IPS-18a (cell line): ENCODE results near the gene FITM1.
A peak's percentile ranks its signal among the peaks of the same experiment; 100 is the strongest.

ENCODE experiments used
- H3K27ac ChIP-seq: one replicate; pipeline ENCODE4 v1.5.1; 2013; ENCODE audit warnings: low read length
- H3K27me3 ChIP-seq: one replicate; pipeline ENCODE4 v1.6.1; 2013; ENCODE audit warnings: mild to moderate bottlenecking, low read length; ENCODE audit not compliant: control insufficient read depth, insufficient read depth
- H3K36me3 ChIP-seq: one replicate; pipeline ENCODE4 v1.6.1; 2013; ENCODE audit warnings: low read depth, low read length; ENCODE audit not compliant: control insufficient read depth
- H3K4me1 ChIP-seq: one replicate; pipeline ENCODE4 v1.6.1; 2013; ENCODE audit warnings: low read depth, low read length; ENCODE audit not compliant: control insufficient read depth
- H3K4me3 ChIP-seq: one replicate; pipeline ENCODE4 v1.5.1; 2013; ENCODE audit warnings: low read length
- H3K9ac ChIP-seq: one replicate; pipeline ENCODE4 v1.6.1; 2013; ENCODE audit warnings: mild to moderate bottlenecking, low read length, moderate library complexity
- H3K9me3 ChIP-seq: one replicate; pipeline ENCODE4 v1.6.1; 2013; ENCODE audit warnings: low read depth, low read length; ENCODE audit not compliant: control insufficient read depth

The FITM1 gene

DNA sequence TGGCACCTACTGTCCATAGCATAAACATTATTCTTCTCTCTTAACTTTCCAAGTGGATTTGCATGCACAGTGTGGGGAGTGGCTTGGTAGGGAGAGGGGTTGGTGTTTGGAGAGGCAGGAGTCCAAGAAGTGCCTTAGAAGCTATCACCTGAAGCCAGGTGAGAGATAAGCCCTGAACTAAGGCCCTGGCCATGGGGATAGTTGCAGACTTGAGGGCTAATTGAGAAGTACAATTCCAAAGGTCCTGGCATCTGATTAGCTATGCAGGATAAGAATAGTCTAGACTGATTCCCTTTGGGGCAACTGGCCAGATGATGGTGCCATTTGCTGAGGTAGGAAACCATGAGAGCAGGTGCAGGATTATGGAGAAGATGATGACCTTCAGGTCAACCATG lies 38.4 kb upstream of the FITM1 start:
- Histone ChIP-seq H3K36me3 (no peaks in the 10 kb centered on the region), H3K4me3 (no peak overlapping the region), H3K27me3 (no peaks in the 10 kb centered on the region), H3K9ac (no peak overlapping the region), H3K27ac (no peak overlapping the region), H3K9me3 (no peaks in the 10 kb centered on the region), H3K4me1 (peaks cover 11% of the 10 kb centered on the region)

DNA sequence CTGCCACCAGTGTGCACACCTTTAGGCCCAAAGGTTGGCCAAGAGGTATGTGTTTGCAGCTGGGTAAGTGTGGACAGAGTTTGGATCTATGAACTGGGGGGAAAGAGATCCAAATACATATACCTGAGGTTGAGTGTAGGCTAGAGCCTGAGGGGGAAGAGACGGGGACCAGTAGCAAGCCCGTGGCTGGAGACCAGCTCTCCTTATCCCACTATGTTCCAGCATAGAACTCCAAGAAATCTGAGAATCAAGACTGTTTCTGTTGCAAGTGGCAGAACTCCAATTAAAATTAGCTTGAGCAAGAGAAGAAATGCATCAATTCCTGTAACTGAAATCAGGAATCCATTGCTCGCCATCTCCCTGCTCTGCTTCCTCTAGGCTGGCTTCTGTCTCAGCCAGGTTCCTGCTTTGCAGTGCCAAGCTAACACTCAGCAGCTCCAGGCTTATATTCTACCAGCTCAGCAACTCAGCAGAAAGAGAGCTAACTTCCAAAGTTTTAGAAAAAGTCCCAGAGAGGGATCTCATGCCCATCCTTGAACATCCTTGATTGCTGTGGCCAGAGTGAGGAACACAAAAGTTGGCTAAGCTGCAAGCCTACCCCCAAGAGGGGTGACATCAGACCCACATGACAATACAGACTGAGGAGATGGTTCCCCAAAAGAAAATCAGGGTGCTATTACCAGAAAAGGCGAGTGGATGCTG lies 37.8 kb upstream of the FITM1 start:
- H3K4me1 ChIP-seq = peaks cover 11% of the 10 kb centered on the region

DNA sequence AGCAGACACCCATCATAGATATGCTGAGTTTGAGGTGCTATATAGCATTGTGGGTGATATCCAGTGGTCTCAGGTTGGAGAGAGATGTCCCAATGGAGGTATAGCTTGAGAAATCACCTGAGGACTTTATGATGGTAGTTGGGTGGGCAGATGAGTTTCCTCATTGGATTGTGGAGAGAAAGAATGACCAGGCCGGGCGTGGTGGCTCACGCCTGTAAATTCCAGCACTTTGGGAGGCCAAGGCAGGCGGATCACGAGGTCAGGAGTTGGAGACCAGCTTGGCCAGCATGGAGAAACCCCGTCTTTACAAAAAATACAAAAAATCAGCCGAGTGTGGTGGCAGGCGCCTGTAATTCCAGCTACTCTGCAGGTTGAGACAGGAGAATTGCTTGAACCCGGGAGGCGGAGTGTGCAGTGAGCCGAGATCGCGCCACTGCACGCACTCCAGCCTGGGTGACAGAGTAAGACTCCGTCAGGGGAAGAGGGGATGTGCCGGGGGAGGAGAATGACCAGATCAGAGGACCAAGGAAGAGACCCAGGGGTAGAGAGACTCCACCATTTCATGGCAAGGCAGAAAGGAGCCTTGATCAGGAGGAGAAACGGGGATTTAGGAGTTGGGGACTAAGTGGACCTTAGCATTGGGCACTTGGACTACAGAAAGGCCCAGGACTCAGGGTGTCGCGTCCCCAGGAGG lies 37.1 kb upstream of the FITM1 start:
- peak overlapping the region; percentile 8 for H3K27ac ChIP-seq
- peaks cover 11% of the 10 kb centered on the region for H3K4me1 ChIP-seq
- H3K27me3 ChIP-seq = no peaks in the 10 kb centered on the region
- peak overlapping the region; percentile 16 for H3K4me3 ChIP-seq
- H3K36me3 ChIP-seq = peaks cover 6% of the 10 kb centered on the region
- H3K9ac ChIP-seq = peak overlapping the region; percentile 47
- H3K9me3 ChIP-seq = no peaks in the 10 kb centered on the region

More for the DNA sequence above, 37.8 kb upstream of the FITM1 start:
- Histone ChIP-seq H3K36me3 (no peaks in the 10 kb centered on the region), H3K9ac (no peak overlapping the region), H3K27me3 (no peaks in the 10 kb centered on the region), H3K27ac (no peak overlapping the region), H3K4me3 (no peak overlapping the region), H3K9me3 (no peaks in the 10 kb centered on the region)

DNA sequence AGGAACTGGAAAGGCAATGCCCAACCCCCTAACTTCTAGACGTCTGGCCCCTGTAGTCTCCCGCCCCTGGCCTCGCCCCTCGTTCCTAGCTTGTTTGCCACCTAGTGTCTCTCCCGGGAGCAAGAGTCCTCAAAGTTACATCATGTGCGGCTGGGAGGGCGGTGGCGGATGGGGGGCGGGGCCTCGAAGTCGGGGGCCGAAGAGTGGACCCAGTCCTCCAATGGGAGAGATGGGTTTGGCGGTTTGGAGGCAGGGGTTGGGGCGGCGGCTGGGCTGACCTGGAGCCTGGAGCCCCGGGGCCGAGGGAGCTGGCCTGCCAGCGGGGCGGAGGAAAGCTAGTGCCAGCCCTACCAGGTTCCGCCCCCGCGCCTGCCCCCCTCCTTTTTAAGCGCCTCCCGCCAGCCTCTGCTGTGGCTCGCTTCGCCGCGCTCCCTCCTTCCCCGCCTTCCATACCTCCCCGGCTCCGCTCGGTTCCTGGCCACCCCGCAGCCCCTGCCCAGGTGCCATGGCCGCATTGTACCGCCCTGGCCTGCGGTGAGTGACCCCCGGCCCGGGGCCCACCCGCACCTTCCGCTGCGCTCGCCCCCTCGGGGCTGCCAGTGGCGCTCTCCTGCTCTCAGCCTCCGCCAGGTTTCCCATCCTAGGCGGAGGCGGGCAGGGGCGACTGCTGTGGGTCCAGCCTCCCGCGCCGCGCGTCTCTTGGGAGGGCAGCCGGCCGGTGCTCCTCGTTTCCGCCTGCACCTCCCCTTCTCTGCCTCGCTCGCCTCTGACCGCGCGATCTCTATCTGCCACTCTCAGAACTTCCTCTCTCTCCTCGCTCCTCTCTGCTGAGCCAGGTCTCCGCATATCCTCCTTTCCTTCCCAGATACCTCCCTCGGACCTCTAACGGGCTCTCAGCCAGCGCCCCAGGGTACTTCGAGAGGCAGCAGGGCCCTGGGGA lies 36.3 kb upstream of the FITM1 start, which contains the start of gene PCK2:
Gene PCK2, plus strand, starts transcription at position 411 of the 940 bp plus-strand sequence. Its CDS starts 95 bp downstream, at position 506.
- Histone ChIP-seq H3K36me3 (peaks cover 13% of the 10 kb centered on the region), H3K9me3 (no peaks in the 10 kb centered on the region), H3K27me3 (no peaks in the 10 kb centered on the region), H3K4me3 (peak within 1 kb of the TSS; percentile 88), H3K27ac (peak within 1 kb of the TSS; percentile 31), H3K9ac (peak within 1 kb of the TSS; percentile 95), H3K4me1 (peaks cover 11% of the 10 kb centered on the region)

DNA sequence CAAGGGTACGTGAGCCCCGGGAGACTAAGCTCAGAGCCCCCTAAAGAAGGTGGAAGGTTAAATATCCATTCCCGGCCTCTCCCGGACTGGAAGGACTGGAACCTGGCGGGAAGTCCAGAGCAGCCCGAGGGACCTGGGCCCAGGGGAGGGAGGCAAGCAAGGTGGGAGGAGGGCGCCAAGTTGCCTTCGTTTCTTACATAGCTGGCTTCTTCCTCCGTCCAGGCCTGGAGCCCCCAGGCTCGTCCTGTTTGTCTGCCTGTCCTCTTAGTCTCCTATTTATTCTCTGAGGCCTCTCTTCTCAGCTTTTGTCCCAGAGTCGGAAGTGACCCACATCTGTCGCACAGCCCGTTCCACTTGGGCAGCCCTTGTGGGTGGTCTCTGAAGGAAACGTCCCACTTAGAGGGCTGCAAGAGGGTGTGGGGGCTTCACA lies 35.6 kb upstream of the FITM1 start:
- H3K27me3 ChIP-seq = no peaks in the 10 kb centered on the region
- H3K4me1 ChIP-seq = peaks cover 11% of the 10 kb centered on the region

DNA sequence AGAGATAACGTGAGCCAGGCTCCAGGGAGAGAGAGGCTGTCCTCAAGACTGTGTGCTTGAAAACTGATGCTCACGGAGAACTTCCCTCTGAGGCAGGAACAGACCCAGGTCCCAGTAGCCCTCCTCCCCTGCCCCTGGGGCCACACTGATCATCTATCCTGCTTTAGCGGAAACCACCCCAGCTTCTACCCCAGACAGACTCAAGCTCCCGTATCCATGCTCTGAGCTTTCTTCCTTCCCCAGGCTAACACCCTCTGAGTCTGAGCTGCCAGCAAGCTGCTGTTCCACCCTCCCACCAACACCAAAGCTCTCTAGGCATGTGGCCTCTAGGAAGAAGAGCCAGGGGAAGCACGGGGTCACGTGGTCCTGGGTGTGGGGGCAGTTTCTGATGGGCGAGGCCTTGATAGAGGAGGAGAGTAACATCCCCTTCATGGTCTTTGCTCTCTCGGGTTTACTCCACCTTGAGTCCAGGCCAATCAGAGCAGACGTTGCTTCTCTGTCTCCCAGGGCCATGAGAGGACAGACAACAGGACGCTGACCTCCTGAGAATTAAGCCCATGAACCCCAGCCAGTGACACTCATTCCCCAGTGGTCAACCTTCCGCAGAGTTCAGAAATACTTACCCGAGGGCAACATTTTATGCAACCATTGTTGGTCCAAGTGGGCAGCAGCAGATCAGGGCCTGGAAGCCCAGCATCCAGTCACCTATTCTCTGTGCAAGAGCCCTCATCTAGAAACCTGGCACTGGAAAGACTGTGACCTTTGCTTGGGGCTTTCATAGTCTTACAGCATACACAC lies 35.0 kb upstream of the FITM1 start:
- no peaks in the 10 kb centered on the region for H3K27me3 ChIP-seq
- H3K9me3 ChIP-seq = no peaks in the 10 kb centered on the region
- H3K27ac ChIP-seq = peak overlapping the region; percentile 31
- peaks cover 26% of the 10 kb centered on the region for H3K36me3 ChIP-seq
- peaks cover 11% of the 10 kb centered on the region for H3K4me1 ChIP-seq
- H3K4me3 ChIP-seq = peak overlapping the region; percentile 88
- H3K9ac ChIP-seq = peak overlapping the region; percentile 95

More for the DNA sequence above, 35.6 kb upstream of the FITM1 start:
- Histone ChIP-seq H3K27ac (peak overlapping the region; percentile 31), H3K9ac (peak overlapping the region; percentile 95), H3K4me3 (peak overlapping the region; percentile 88), H3K36me3 (peaks cover 19% of the 10 kb centered on the region), H3K9me3 (no peaks in the 10 kb centered on the region)

DNA sequence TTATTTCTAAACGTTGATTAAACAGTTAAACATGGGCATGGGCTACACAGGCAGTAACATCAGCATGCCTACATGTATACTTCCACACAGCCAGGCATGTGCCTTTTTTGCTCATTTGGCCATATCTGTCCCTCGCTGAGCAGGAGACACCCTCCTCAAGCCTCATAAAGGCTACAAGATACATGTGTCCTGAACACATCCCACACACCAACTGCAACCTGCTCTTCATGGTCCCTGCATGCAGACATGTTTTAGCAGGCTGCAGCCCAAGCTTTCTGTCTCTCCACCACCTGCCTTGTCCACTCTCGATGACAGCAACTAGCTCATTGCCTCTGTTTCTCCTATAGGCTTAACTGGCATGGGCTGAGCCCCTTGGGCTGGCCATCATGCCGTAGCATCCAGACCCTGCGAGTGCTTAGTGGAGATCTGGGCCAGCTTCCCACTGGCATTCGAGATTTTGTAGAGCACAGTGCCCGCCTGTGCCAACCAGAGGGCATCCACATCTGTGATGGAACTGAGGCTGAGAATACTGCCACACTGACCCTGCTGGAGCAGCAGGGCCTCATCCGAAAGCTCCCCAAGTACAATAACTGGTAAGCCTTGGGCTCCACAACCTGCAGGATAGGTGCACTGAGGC lies 33.8 kb upstream of the FITM1 start:
- H3K4me1 ChIP-seq = peaks cover 11% of the 10 kb centered on the region
- H3K27me3 ChIP-seq = no peaks in the 10 kb centered on the region
- no peaks in the 10 kb centered on the region for H3K9me3 ChIP-seq
- no peak overlapping the region for H3K9ac ChIP-seq
- H3K4me3 ChIP-seq = no peak overlapping the region
- peaks cover 35% of the 10 kb centered on the region for H3K36me3 ChIP-seq
- H3K27ac ChIP-seq = no peak overlapping the region

DNA sequence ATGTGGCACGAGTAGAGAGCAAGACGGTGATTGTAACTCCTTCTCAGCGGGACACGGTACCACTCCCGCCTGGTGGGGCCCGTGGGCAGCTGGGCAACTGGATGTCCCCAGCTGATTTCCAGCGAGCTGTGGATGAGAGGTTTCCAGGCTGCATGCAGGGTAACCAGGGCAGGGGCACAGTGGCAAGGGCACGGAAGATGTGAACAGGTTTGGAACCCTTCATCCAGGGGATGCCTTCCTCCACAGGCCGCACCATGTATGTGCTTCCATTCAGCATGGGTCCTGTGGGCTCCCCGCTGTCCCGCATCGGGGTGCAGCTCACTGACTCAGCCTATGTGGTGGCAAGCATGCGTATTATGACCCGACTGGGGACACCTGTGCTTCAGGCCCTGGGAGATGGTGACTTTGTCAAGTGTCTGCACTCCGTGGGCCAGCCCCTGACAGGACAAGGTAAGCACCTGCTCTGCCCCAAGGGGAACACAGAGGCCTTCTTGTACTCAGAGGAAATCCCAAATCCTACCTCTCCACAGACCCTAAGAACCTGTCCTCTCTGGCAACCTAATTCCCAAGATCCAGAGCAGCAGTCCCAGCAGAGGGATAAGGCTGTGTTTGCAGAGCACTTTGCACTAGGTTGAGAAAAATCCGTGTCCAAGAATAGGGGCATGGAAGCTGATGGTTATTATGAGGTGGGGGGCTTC lies 32.1 kb upstream of the FITM1 start:
- Histone ChIP-seq H3K9me3 (no peaks in the 10 kb centered on the region), H3K4me3 (no peak overlapping the region), H3K36me3 (peaks cover 44% of the 10 kb centered on the region), H3K9ac (no peak overlapping the region), H3K27ac (no peak overlapping the region), H3K27me3 (no peaks in the 10 kb centered on the region), H3K4me1 (peaks cover 7% of the 10 kb centered on the region)

DNA sequence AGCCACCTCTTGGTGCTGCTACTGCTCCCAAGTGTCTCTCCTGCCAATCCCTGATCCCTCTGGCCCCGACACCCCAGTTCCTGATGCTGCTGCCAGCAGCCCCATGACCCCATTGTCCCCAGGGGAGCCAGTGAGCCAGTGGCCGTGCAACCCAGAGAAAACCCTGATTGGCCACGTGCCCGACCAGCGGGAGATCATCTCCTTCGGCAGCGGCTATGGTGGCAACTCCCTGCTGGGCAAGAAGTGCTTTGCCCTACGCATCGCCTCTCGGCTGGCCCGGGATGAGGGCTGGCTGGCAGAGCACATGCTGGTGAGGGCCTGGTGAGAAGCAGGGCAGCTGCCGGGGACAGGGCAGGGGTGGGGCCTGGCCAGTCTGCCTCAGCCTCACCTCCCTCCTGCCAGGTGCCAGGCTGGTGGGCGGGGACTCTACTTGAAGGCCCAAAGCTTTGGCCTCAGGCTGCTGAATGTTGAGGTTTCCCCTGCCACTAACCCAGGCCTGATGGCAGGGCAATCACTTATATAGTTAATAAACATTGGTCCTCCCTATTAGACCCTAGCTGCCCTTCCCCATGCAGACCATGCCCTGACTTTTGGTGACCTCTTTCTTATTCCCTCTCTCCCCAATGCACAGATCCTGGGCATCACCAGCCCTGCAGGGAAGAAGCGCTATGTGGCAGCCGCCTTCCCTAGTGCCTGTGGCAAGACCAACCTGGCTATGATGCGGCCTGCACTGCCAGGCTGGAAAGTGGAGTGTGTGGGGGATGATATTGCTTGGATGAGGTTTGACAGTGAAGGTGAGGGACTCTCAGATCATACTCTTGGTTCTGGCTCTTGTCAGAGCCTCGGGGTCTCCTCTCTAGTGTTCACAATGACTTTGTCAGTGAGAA lies 31.3 kb upstream of the FITM1 start:
- Histone ChIP-seq H3K9me3 (peaks cover 3% of the 10 kb centered on the region), H3K27me3 (no peaks in the 10 kb centered on the region), H3K9ac (no peak overlapping the region), H3K4me3 (no peak overlapping the region), H3K4me1 (peaks cover 4% of the 10 kb centered on the region), H3K27ac (no peak overlapping the region), H3K36me3 (peaks cover 51% of the 10 kb centered on the region)
